Ishikawa (cell line): ENCODE measurements around the gene ALDH2.

Experiments
- CEBPB ChIP-seq: IDR thresholded peaks from 2 replicates; pipeline ENCODE4 v1.6.1; 2012
- CREB1 ChIP-seq: IDR thresholded peaks from 2 replicates; pipeline ENCODE4 v1.6.1; 2012; ENCODE audit warnings: low read depth
- EGR1 ChIP-seq: IDR thresholded peaks from 2 replicates; pipeline ENCODE4 v1.6.1; 2012
- EP300 ChIP-seq: IDR thresholded peaks from 2 replicates; pipeline ENCODE4 v1.6.1; 2012; ENCODE audit warnings: borderline replicate concordance
- FOXM1 ChIP-seq: IDR thresholded peaks from 2 replicates; pipeline ENCODE4 v1.6.1; 2012; ENCODE audit warnings: low read depth, borderline replicate concordance
- NFIC ChIP-seq: IDR thresholded peaks from 2 replicates; pipeline ENCODE4 v1.6.1; 2012
- RAD21 ChIP-seq: IDR thresholded peaks from 2 replicates; pipeline ENCODE4 v1.6.1; 2012; ENCODE audit warnings: low read depth
- TAF1 ChIP-seq: IDR thresholded peaks from 2 replicates; pipeline ENCODE4 v1.6.1; 2012; ENCODE audit warnings: low read depth, mild to moderate bottlenecking
- TCF12 ChIP-seq: IDR thresholded peaks from 2 replicates; pipeline ENCODE4 v1.6.1; 2012; ENCODE audit warnings: low read depth
- TEAD4 ChIP-seq: IDR thresholded peaks from 2 replicates; pipeline ENCODE4 v1.6.1; 2012
- YY1 ChIP-seq: IDR thresholded peaks from 2 replicates; pipeline ENCODE4 v1.6.1; 2012; ENCODE audit warnings: low read depth
- ZBTB7A ChIP-seq: IDR thresholded peaks from 2 replicates; pipeline ENCODE4 v1.6.1; 2012; ENCODE audit warnings: low read depth
- TF ChIP-seq, protein P1 (sequence below): IDR thresholded peaks from 2 replicates; pipeline ENCODE4 v1.6.1; 2012
- TF ChIP-seq, protein P2 (sequence below): IDR thresholded peaks from 2 replicates; pipeline ENCODE4 v1.6.1; 2012; ENCODE audit warnings: low read depth, mild to moderate bottlenecking
- TF ChIP-seq, protein P3 (sequence below): IDR thresholded peaks from 2 replicates; pipeline ENCODE4 v1.6.1; 2012

ALDH2 gene

DNA sequence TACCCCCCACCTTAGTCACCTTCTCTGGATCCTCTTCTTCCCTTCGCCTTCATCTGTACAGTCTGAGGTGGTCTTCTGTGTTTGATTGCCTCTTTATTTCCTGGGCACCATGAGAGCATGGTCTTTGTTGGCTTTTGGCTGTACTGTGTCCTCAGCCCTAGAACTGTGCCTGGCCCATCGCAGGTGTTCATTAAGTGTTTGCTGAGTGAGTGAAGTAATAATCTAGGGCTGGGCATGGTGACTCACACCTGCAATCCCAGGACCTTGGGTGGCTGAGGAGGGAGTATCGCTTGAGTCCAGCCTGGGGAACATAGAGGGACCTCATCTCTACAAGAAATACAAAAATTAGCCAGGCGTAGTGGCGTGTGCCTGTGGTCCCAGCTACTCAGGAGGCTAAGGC, 13.9 kb downstream of the ALDH2 start:
- TF ChIP-seq, protein P1, sequence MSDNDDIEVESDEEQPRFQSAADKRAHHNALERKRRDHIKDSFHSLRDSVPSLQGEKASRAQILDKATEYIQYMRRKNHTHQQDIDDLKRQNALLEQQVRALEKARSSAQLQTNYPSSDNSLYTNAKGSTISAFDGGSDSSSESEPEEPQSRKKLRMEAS = no peak
- TF ChIP-seq, protein P2, sequence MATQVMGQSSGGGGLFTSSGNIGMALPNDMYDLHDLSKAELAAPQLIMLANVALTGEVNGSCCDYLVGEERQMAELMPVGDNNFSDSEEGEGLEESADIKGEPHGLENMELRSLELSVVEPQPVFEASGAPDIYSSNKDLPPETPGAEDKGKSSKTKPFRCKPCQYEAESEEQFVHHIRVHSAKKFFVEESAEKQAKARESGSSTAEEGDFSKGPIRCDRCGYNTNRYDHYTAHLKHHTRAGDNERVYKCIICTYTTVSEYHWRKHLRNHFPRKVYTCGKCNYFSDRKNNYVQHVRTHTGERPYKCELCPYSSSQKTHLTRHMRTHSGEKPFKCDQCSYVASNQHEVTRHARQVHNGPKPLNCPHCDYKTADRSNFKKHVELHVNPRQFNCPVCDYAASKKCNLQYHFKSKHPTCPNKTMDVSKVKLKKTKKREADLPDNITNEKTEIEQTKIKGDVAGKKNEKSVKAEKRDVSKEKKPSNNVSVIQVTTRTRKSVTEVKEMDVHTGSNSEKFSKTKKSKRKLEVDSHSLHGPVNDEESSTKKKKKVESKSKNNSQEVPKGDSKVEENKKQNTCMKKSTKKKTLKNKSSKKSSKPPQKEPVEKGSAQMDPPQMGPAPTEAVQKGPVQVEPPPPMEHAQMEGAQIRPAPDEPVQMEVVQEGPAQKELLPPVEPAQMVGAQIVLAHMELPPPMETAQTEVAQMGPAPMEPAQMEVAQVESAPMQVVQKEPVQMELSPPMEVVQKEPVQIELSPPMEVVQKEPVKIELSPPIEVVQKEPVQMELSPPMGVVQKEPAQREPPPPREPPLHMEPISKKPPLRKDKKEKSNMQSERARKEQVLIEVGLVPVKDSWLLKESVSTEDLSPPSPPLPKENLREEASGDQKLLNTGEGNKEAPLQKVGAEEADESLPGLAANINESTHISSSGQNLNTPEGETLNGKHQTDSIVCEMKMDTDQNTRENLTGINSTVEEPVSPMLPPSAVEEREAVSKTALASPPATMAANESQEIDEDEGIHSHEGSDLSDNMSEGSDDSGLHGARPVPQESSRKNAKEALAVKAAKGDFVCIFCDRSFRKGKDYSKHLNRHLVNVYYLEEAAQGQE = no peak
- TF ChIP-seq TEAD4 (no peak), CREB1 (no peak), NFIC (no peak)
- TF ChIP-seq, protein P3, sequence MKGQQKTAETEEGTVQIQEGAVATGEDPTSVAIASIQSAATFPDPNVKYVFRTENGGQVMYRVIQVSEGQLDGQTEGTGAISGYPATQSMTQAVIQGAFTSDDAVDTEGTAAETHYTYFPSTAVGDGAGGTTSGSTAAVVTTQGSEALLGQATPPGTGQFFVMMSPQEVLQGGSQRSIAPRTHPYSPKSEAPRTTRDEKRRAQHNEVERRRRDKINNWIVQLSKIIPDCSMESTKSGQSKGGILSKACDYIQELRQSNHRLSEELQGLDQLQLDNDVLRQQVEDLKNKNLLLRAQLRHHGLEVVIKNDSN = no peak

DNA sequence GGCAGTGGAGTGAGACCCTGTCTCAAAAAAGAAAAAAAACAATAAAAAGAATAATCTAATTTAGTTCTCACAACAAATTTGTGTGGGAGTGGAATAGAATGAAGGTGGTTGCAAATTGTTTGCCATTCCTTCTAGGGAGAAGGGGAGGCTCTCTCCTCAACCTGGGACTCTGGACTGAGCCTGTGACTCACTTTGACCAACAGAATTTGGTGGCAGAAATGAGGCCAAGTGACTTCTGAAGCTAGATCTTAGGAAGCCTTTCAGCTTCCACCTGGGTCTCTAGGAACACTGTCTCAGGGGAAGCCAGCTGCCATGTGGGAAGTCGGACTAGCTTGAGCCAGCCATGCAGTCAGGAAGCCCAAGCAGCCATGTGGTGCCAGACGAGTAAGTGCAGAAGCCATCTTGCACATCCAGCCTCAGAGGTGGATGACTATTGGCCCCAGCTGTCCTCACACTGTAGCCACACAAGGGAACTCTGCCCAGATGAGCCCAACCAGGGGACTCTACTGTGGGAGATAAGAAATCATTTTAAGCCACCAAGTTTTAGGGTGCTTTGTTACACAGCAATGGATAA, 14.4 kb downstream of the ALDH2 start:
- TF ChIP-seq, protein P2 = no peak
- TF ChIP-seq YY1 = 0 out of 2 replicates have a peak, but pooled peaks have one; percentile 52

DNA sequence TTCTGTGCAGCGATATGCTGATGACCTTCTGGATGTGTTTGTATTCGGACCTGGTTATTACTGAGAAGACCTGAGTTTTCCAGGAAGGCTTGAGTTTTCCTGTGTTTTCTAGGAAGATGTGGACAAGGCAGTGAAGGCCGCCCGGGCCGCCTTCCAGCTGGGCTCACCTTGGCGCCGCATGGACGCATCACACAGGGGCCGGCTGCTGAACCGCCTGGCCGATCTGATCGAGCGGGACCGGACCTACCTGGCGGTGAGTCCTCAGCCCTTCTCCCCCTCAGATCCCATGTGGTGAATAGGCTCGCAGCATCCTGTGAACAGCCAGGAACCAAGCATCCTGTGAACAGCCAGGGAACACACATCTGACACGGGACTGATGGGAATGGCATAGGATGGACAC, 16.3 kb downstream of the ALDH2 start:
- TF ChIP-seq EP300 (no peak), NFIC (no peak), CREB1 (no peak), TEAD4 (no peak), YY1 (no peak), FOXM1 (no peak), TAF1 (no peak), RAD21 (no peak), EGR1 (no peak), ZBTB7A (no peak), TCF12 (no peak), CEBPB (no peak)
- TF ChIP-seq, protein P2 = no peak
- TF ChIP-seq, protein P3 = no peak
- TF ChIP-seq, protein P1 = no peak

DNA sequence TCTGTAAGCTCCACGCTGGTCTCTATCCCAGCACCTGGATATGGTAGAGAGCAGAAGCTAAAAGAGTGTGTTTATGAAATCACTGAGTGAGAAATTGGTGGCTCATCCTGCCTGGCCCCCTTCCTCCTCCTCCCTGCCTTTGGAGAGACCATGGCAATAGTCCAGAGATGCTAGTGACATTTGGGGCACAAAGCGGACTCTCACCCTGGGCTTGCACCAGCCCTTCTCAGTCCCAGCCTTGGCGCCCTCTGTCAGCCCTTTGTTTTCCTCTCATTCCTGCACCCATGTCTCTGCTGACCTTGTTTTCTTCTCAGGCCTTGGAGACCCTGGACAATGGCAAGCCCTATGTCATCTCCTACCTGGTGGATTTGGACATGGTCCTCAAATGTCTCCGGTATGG, 18.2 kb downstream of the ALDH2 start:
- TF ChIP-seq ZBTB7A (no peak), EP300 (no peak), CREB1 (no peak), CEBPB (no peak), TAF1 (no peak), RAD21 (no peak), TEAD4 (no peak), TCF12 (no peak), FOXM1 (no peak), NFIC (no peak), YY1 (no peak), EGR1 (no peak)
- TF ChIP-seq, protein P3 = no peak
- TF ChIP-seq, protein P1 = no peak
- TF ChIP-seq, protein P2 = no peak
